GM19099 (cell line): Measurements from ENCODE around the gene INPP4B.

Experiments
- POLR2A ChIP-seq: IDR thresholded peaks from 3 replicates; pipeline ENCODE4 v1.6.1; 2011; ENCODE audit warnings: low read depth; ENCODE audit not compliant: insufficient read length; ENCODE audit errors: extremely low read depth

The INPP4B gene

GRCh38 chr4:142396279-142396678 lies 449.8 kb downstream of the INPP4B start:
- no peak for TF ChIP-seq POLR2A

GRCh38 chr4:142393127-142393526 lies 453.0 kb downstream of the INPP4B start:
- TF ChIP-seq POLR2A: no peak

- TF ChIP-seq POLR2A: no peak
Observed at GRCh38 chr4:142386856-142387255, 459.2 kb downstream of the INPP4B start.

GRCh38 chr4:142386449-142386848 lies 459.7 kb downstream of the INPP4B start:
- no peak for TF ChIP-seq POLR2A

GRCh38 chr4:142383800-142384470 lies 462.2 kb downstream of the INPP4B start:
- no peak for TF ChIP-seq POLR2A

GRCh38 chr4:142383354-142383753 lies 462.7 kb downstream of the INPP4B start:
- no peak for TF ChIP-seq POLR2A

- no peak for TF ChIP-seq POLR2A
Observed at GRCh38 chr4:142380052-142380602, 466.0 kb downstream of the INPP4B start.

GRCh38 chr4:142379277-142380051 lies 466.6 kb downstream of the INPP4B start:
- TF ChIP-seq POLR2A: no peak

- TF ChIP-seq POLR2A: no peak
Observed at GRCh38 chr4:142378179-142378578, 467.9 kb downstream of the INPP4B start.

GRCh38 chr4:142377342-142378091 lies 468.6 kb downstream of the INPP4B start:
- TF ChIP-seq POLR2A: no peak

- TF ChIP-seq POLR2A: no peak
Observed at GRCh38 chr4:142376204-142376603, 469.9 kb downstream of the INPP4B start.

GRCh38 chr4:142373610-142374009 lies 472.5 kb downstream of the INPP4B start:
- TF ChIP-seq POLR2A: no peak

- TF ChIP-seq POLR2A: no peak
Observed at GRCh38 chr4:142372530-142373260, 473.4 kb downstream of the INPP4B start.

GRCh38 chr4:142369141-142369540 lies 477.0 kb downstream of the INPP4B start:
- no peak for TF ChIP-seq POLR2A
